Measurements from ENCODE around the gene HAPLN3. TPM values are rescaled to one million over a fixed set of nuclear protein-coding genes. Genes with fewer than 3 reads are reported as not detected.

The HAPLN3 gene
- total and polyA plus RNA-seq, 4 donors = 3.9 to 15.5 (median 10.5) TPM

DNA sequence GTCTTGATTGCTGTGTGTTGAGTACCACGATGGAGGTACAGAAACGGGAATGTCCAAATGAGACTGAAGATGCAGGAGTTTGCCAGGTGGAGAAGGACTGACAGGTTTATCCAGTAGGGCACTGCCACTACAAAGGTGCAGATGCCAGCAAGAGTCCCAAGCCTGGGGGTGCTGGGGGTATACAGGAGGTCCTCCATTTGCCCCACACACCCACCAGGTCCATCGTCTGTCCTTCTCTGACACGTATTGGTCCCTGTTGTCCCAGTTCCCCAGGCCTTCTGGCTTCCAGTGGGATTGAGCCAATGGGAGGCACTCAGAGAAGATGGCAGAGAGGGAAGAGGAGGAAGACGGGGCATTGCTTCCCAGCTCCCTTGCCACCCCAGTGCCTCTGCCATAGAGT is 6.6 kb downstream of the HAPLN3 start:
- Histone ChIP-seq H3K27me3 (ENCODE audit: control insufficient read depth in 3 of 3, insufficient read depth in 3 of 3, low read length in 2 of 3) (peaks cover 0 to under 1% (median 0%) of the 10 kb centered on the region in 3 donors), H3K4me1 (ENCODE audit: control insufficient read depth in 5 of 5, insufficient read depth in 5 of 5, low read length in 5 of 5) (no peaks in the 10 kb centered on the region), H3K4me3 (no peak overlapping the region), H3K36me3 (ENCODE audit: control insufficient read depth in 4 of 4, insufficient read depth in 4 of 4, low read length in 4 of 4) (peaks cover 0 to 2% (median 0%) of the 10 kb centered on the region in 4 donors), H3K9me3 (ENCODE audit: control insufficient read depth in 4 of 4, insufficient read depth in 3 of 4, low read length in 3 of 4) (no peaks in the 10 kb centered on the region), H3K27ac (ENCODE audit: low read depth in 1 of 2, low read length in 1 of 2) (no peak overlapping the region), H3K9ac (ENCODE audit: insufficient read depth in 1 of 2, low read length in 2 of 2) (no peak overlapping the region)
- ATAC-seq (ENCODE audit: insufficient read depth, low FRiP score) (no peak), DNase-seq (no peak)
- WGBS, 2 donors = 88 to 93% methylated on average over 5 of the region's 5 CpGs
- TF ChIP-seq, protein P1, sequence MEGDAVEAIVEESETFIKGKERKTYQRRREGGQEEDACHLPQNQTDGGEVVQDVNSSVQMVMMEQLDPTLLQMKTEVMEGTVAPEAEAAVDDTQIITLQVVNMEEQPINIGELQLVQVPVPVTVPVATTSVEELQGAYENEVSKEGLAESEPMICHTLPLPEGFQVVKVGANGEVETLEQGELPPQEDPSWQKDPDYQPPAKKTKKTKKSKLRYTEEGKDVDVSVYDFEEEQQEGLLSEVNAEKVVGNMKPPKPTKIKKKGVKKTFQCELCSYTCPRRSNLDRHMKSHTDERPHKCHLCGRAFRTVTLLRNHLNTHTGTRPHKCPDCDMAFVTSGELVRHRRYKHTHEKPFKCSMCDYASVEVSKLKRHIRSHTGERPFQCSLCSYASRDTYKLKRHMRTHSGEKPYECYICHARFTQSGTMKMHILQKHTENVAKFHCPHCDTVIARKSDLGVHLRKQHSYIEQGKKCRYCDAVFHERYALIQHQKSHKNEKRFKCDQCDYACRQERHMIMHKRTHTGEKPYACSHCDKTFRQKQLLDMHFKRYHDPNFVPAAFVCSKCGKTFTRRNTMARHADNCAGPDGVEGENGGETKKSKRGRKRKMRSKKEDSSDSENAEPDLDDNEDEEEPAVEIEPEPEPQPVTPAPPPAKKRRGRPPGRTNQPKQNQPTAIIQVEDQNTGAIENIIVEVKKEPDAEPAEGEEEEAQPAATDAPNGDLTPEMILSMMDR (IDR thresholded peaks at IDR 0.05; ENCODE audit: control extremely low read depth, extremely low read depth) = no peak

DNA sequence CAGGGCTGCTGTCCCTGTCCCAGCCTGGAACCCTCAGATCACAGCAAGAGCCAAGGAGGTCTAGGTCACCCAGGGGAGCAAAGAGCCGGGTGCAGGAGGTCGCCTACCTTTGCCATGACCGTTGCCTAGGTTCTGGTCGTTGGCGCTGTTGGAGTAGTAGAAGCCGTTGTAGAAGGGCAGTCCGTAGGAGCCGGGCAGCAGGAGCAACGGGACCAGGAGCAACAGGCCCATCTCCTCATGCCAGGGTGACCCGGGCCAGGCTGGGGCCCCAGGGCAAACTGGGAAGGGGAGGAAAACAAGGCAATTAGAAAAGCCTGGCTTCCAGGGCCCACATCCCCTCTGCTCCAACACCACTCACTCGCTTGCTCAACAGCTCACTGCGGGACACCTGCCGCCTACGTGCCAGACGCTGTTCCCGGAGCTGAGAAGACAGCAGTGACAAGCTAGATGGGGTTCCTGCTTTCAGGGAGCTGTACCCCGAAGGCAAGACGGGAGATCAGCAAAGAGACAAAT is 8.2 kb downstream of the HAPLN3 start:
- WGBS, 2 donors = 93 to 96% methylated on average over 18 of the region's 18 CpGs
- Histone ChIP-seq H3K4me3 (no peak overlapping the region), H3K9me3 (ENCODE audit: control insufficient read depth in 4 of 4, insufficient read depth in 3 of 4, low read length in 3 of 4) (no peaks in the 10 kb centered on the region), H3K9ac (ENCODE audit: insufficient read depth in 1 of 2, low read length in 2 of 2) (no peak overlapping the region), H3K36me3 (ENCODE audit: control insufficient read depth in 4 of 4, insufficient read depth in 4 of 4, low read length in 4 of 4) (peaks cover 0 to 2% (median 0%) of the 10 kb centered on the region in 4 donors), H3K4me1 (ENCODE audit: control insufficient read depth in 5 of 5, insufficient read depth in 5 of 5, low read length in 5 of 5) (no peaks in the 10 kb centered on the region), H3K27ac (ENCODE audit: low read depth in 1 of 2, low read length in 1 of 2) (no peak overlapping the region), H3K27me3 (ENCODE audit: control insufficient read depth in 3 of 3, insufficient read depth in 3 of 3, low read length in 2 of 3) (no peaks in the 10 kb centered on the region)
- TF ChIP-seq, protein P1 (IDR thresholded peaks at IDR 0.05; ENCODE audit: control extremely low read depth, extremely low read depth) = no peak
- no peak for ATAC-seq (ENCODE audit: insufficient read depth, low FRiP score)
- DNase-seq = no peak

DNA sequence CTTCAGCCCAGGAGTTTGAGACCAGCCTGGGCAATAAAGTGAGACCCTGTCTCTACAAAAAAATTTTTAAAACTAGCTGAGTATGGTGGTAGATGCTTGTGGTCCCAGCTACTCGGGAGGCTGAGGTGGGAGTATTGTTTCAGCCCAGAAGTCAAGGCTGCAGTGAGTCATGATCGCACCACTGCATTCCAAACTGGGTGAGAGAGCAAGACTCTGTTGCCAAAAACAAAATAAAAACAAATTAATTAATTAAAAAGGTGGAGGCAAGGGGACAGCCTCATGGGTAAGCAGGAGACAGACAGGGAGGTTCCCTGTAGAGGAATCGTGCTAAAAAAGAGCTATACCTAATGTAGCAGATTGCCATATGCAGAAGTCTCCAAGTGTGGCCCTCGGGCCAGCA is 12.6 kb downstream of the HAPLN3 start:
- no peaks in the 10 kb centered on the region for H3K4me1 ChIP-seq (ENCODE audit: control insufficient read depth in 5 of 5, insufficient read depth in 5 of 5, low read length in 5 of 5)
- no peak for DNase-seq
- no peak for ATAC-seq (ENCODE audit: insufficient read depth, low FRiP score)
- H3K36me3 ChIP-seq (ENCODE audit: control insufficient read depth in 4 of 4, insufficient read depth in 4 of 4, low read length in 4 of 4) = peaks cover 0 to 2% (median 0%) of the 10 kb centered on the region in 4 donors
- H3K9ac ChIP-seq (ENCODE audit: insufficient read depth in 1 of 2, low read length in 2 of 2) = no peak overlapping the region
- no peaks in the 10 kb centered on the region for H3K27me3 ChIP-seq (ENCODE audit: control insufficient read depth in 3 of 3, insufficient read depth in 3 of 3, low read length in 2 of 3)
- no peaks in the 10 kb centered on the region for H3K9me3 ChIP-seq (ENCODE audit: control insufficient read depth in 4 of 4, insufficient read depth in 3 of 4, low read length in 3 of 4)
- H3K4me3 ChIP-seq = no peak overlapping the region
- WGBS, 2 donors = 86 to 90% methylated on average over 4 of the region's 4 CpGs
- TF ChIP-seq, protein P1 (IDR thresholded peaks at IDR 0.05; ENCODE audit: control extremely low read depth, extremely low read depth) = no peak
- no peak overlapping the region for H3K27ac ChIP-seq (ENCODE audit: low read depth in 1 of 2, low read length in 1 of 2)

DNA sequence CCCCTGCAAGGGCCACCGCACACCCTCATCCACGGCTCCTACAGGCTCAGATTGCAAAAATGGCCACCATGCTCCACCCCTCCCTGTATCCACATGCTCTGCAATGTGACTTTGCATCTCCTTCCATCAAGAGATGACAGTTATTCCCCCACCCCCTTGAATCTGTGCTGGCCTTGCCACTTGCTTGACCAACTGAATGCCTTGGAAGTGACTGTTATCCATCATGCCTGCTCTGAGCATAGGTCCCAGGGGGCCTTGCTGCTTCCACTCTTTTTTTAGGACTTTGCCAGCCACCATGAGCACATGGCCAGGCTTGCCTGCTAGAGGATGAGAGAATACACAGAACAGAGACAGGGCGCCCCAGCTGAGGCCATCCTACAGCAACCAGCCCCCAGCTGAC is 13.6 kb downstream of the HAPLN3 start:
- WGBS, 2 donors = 95% methylated on average over 3 of the region's 3 CpGs
- TF ChIP-seq, protein P1 (IDR thresholded peaks at IDR 0.05; ENCODE audit: control extremely low read depth, extremely low read depth) = no peak
- Histone ChIP-seq H3K36me3 (ENCODE audit: control insufficient read depth in 4 of 4, insufficient read depth in 4 of 4, low read length in 4 of 4) (no peaks in the 10 kb centered on the region), H3K27ac (ENCODE audit: low read depth in 1 of 2, low read length in 1 of 2) (no peak overlapping the region), H3K4me1 (ENCODE audit: control insufficient read depth in 5 of 5, insufficient read depth in 5 of 5, low read length in 5 of 5) (no peaks in the 10 kb centered on the region), H3K9ac (ENCODE audit: insufficient read depth in 1 of 2, low read length in 2 of 2) (no peak overlapping the region), H3K9me3 (ENCODE audit: control insufficient read depth in 4 of 4, insufficient read depth in 3 of 4, low read length in 3 of 4) (no peaks in the 10 kb centered on the region), H3K4me3 (no peak overlapping the region), H3K27me3 (ENCODE audit: control insufficient read depth in 3 of 3, insufficient read depth in 3 of 3, low read length in 2 of 3) (no peaks in the 10 kb centered on the region)
- DNase-seq (no peak), ATAC-seq (ENCODE audit: insufficient read depth, low FRiP score) (no peak)
